Left renal cortex interstitium (tissue), 4 donors: ENCODE data around the gene CADM2. TPM values are rescaled to one million over a fixed set of nuclear protein-coding genes. Genes with fewer than 3 reads are reported as not detected.
A peak's percentile ranks its signal among the peaks of the same experiment; 100 is the strongest.

ENCODE experiments used
- DNase-seq, 4 donors: peaks; one replicate each; pipeline ENCODE4 v3.0.0-alpha.2; 2013; ENCODE audit warnings: low read depth in 4 of 4, low spot score in 2 of 4, missing footprints in 1 of 4
- polyA plus RNA-seq, 4 donors: library from polyadenylated mRNA; unstranded; fragments of 120-200 nt; gene quantifications; one replicate each; pipeline ENCODE4 v1.2.1, GENCODE V29; 2013; ENCODE audit not compliant: insufficient read length in 4 of 4

The CADM2 gene
- polyA plus RNA-seq, 4 donors = 0.72 to 0.84 (median 0.81) TPM

- DNase-seq = no peak
Observed at GRCh38 chr3:85740561-85740960, 781.8 kb downstream of the CADM2 start.

- DNase-seq = no peak
Observed at GRCh38 chr3:85758442-85758841, 799.7 kb downstream of the CADM2 start.

DNA sequence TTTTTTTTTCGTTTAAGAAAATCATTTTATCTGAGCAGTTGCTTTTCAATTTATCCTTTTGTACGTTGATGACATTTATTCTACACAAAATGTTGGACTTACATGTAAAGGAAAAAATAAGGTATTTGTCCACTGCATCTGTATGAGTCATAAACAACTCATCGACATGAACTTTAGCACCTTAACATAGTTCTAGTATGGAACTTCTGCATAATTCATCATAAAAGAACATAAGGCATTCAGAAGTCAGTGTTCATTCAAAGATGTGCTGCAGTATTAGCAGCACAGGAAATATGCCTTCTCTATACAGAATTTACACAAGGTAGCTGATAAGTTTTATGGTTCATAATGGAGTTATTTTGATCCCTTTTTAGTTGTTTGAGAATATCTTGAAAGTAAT is 801.6 kb downstream of the CADM2 start:
- no peak for DNase-seq

- no peak for DNase-seq
Observed at GRCh38 chr3:85780806-85781205, 822.0 kb downstream of the CADM2 start.

DNA sequence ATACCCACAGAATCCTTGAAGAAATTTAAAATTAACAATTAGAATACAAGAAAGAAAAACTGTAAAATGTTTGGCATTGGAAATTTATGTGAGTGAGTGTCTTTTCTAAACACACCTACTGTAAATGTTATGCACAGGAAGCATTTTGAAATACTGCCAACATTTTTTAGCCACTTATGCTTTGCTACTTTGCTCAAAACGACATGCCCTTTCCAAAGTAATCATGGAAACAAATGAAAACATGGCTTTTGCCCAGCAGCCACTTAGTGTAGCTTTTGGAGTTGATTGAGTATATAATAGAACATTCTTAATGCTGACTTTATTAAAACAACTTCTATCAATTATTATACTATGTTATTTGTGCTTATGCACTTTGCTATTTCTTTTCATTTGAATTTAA is 823.0 kb downstream of the CADM2 start:
- no peak for DNase-seq

GRCh38 chr3:85783291-85783690 is 824.5 kb downstream of the CADM2 start:
- DNase-seq = no peak

DNA sequence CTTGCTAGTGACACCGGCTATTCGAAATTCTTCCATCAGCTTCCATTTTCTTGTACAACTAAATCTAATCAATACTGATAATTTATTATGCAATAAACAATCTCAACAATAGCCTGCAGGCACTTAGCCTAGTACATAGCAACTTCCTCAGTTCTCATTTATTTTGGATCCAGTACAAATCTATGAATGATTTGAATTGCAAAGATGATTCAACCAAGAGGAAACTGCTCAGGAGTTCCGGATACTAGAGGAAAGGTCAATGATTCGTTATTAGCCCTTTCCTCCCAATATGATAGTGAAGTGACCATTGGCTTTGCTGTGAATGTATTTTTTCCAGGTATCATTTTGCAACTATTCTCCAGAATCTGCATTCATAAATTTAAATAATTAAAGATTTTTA is 827.0 kb downstream of the CADM2 start:
- no peak for DNase-seq

- DNase-seq = no peak
Observed at GRCh38 chr3:85790445-85791030, 831.7 kb downstream of the CADM2 start.

- DNase-seq = no peak
Observed at GRCh38 chr3:85796140-85796539, 837.4 kb downstream of the CADM2 start.

DNA sequence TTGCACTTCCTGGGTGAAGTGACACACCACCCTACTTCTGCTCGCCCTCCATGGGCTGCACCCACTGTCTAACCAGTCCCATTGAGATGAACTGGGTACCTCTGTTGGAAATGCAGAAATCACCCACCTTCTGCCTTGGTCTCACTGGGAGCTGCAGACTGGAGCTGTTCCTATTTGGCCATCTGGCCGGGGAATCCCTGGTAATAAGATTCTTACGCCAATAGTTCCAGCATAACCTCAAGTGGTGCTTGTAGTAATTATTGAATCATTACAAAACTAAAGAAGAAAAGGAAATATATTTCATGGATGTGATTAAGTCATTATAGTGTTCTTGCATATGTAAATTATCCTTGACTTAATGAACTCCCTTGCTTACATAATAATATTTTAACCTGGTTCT is 841.9 kb downstream of the CADM2 start:
- DNase-seq = no peak

DNA sequence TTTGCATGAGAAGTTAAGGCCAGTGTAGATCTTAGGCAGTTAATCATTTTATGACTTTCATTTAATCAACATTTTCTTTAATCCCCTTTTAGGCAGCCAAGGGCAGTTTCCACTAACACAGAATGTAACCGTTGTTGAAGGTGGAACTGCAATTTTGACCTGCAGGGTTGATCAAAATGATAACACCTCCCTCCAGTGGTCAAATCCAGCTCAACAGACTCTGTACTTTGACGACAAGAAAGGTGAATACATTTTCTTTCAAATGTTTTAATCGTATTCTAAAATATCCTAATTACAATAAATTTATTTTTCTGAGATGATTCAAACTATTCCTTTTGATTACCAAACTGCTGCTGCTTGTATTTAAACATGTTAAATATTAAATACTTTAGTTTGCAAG is 843.2 kb downstream of the CADM2 start:
- DNase-seq = no peak

DNA sequence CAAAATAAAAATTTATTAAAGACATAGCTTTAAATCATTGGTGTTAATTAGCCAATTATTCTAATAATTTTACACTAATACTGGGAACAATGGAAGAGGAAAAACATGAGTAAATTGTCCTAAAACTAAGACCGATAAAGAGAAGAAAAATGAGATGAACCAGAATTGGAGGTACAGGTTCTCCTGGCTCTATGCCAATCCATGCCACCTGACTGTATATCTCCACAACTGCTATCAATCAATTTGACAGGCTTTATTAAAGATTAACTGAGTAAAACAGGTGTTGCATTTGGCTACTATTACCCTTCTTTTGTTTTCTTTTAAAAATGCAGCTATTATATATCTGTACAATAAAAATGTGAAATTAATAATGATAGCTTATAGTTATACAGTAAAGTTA is 850.0 kb downstream of the CADM2 start:
- no peak for DNase-seq

- no peak for DNase-seq
Observed at GRCh38 chr3:85821130-85821756, 862.5 kb downstream of the CADM2 start.

DNA sequence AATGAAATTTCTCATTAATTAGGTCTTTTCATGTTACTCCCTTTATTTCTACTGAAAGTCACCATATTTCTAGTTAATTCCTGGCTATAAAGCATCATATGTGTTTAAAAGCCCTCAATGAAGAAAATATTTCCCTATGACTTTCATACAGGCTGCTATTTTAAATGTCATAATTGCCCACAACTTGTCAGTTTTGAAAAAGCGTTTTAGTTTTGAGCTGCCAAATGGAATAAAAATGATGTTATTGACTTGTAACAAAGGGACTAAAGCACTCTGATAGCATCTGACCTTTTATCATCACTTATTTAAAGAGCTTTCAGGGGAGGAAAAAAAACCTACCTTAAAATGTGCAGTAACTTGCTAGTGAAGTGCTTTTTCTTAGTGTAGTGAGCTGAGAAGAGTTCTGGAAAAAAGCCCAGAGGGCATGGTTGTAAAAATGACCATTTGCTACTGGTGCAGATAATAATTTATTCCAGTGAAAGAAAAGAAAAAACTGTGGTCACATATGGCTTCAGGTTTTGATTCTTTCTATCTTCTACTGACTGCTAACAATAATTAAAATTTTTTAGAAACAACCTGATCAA is 877.2 kb downstream of the CADM2 start:
- DNase-seq = no peak

- DNase-seq = no peak
Observed at GRCh38 chr3:85837402-85837801, 878.6 kb downstream of the CADM2 start.

DNA sequence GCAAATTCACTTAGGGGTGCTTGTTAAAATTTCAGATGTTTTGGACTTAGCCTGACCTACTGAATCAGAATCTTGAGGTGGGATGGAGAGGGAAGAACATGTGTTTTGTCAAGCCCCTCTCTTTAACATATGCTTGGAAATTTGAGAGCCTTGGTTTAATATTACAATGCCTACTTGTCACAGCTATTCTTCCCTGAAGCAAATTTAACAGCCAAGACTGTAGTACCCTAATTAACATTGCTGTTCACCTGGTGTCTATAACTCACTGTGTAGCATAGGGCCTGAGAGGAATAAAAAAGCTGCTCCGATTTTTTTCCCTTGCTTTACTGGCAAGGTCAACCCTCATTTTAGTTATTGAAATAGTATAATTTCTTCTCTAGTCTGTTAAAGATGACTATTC is 880.1 kb downstream of the CADM2 start:
- no peak for DNase-seq

DNA sequence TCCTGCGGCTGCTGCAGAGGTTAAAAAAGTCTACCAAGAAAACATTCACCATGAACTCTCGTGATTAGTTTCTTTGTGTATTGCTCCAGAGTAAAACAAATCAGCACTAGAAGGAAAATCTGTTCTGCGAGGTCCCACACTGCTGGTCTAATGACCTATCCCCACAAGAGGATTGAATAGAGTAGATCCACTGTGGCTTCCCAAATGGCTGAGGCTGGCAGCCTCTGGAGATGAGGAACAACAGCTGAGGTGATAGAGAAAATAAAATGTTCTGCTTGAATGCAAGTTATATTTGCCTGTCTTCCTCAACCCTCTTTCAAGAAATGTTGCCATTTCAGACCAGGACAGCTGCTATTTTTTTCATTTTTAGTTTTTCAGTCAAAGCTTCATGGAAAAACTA is 883.3 kb downstream of the CADM2 start:
- DNase-seq = no peak

- DNase-seq = no peak
Observed at GRCh38 chr3:85846940-85847339, 888.2 kb downstream of the CADM2 start.

- peak in 2 of 4 donors; percentile 26 to 30 for DNase-seq
Observed at GRCh38 chr3:85851071-85851470, 892.3 kb downstream of the CADM2 start.

GRCh38 chr3:85853805-85854204 is 895.0 kb downstream of the CADM2 start:
- DNase-seq = no peak

- no peak for DNase-seq
Observed at GRCh38 chr3:85862893-85863455, 904.2 kb downstream of the CADM2 start.

DNA sequence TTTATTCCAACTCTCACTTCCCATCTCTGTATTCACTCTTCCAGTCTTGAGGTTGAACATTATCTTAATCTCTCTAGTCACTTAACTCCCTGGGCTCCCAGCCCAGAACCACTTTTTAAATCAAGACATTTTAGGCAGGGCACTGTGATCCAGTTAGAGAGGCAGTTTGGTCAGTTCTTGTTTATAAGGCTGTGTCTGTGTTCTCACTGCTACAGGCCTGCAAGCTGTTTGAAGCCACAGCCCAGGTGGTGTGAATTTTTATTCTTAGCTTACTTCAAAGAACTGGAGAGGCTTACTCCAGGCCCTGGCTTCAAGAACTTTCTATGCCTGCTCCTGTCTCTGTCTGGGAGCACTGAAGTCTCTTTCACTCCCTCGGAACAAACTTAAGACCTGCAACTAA is 906.1 kb downstream of the CADM2 start:
- no peak for DNase-seq
